ENCODE results near the gene RPP30.
"Not testable (repeated sequence)": the region's sequence is repeated elsewhere in the genome, so short reads cannot be mapped to it uniquely, and the experiment has no call there.

Gene RPP30

GRCh38 chr10:90939648-90940047 lies 67.9 kb downstream of the RPP30 start:
- Histone ChIP-seq H3K9ac (ENCODE audit: low read depth, low read length) (peak overlapping the region; percentile 36), H3K27ac (ENCODE audit: low read length) (peak overlapping the region; percentile 96), H3K9me3 (ENCODE audit: insufficient read depth, low read length, severe bottlenecking) (no peaks in the 10 kb centered on the region), H3K36me3 (ENCODE audit: insufficient read depth, low read length) (no peaks in the 10 kb centered on the region), H2AFZ (ENCODE audit: low read depth, low read length) (peak overlapping the region; percentile 1; the same call in 1 of the 2 replicates), H4K20me1 (ENCODE audit: insufficient read depth, low read length) (no peaks in the 10 kb centered on the region), H3K4me2 (ENCODE audit: insufficient read depth, low read length) (no peak overlapping the region), H3K79me2 (ENCODE audit: insufficient read depth, low read length) (0 out of 2 replicates have a peak, but pooled peaks cover 6% of the 10 kb centered on the region), H3K27me3 (ENCODE audit: insufficient read depth, low read length, poor library complexity) (no peaks in the 10 kb centered on the region), H3K4me3 (ENCODE audit: low read depth in 1 of 2, low read length in 2 of 2) (no peak overlapping the region), H3K4me1 (ENCODE audit: insufficient read depth, low read length) (peaks cover 98% of the 10 kb centered on the region)
- DNase-seq (peak; percentile 50), ATAC-seq (ENCODE audit: insufficient read depth, low read depth) (no peak)
- no peak for TF ChIP-seq EZH2 (IDR thresholded peaks at IDR 0.05; ENCODE audit: borderline replicate concordance, low read depth, low read length, severe bottlenecking)
- no peak for TF ChIP-seq CTCF (IDR thresholded peaks at IDR 0.05; ENCODE audit: borderline replicate concordance, extremely low read depth, low read length, poor library complexity, severe bottlenecking)

GRCh38 chr10:90942980-90943379 lies 71.2 kb downstream of the RPP30 start:
- H3K79me2 ChIP-seq (ENCODE audit: insufficient read depth, low read length) = peaks cover 12% of the 10 kb centered on the region
- H3K36me3 ChIP-seq (ENCODE audit: insufficient read depth, low read length); H3K4me3 ChIP-seq (ENCODE audit: low read depth in 1 of 2, low read length in 2 of 2); H3K9me3 ChIP-seq (ENCODE audit: insufficient read depth, low read length, severe bottlenecking); H3K27me3 ChIP-seq (ENCODE audit: insufficient read depth, low read length, poor library complexity); H3K4me2 ChIP-seq (ENCODE audit: insufficient read depth, low read length); H2AFZ ChIP-seq (ENCODE audit: low read depth, low read length); ATAC-seq (ENCODE audit: insufficient read depth, low read depth); H4K20me1 ChIP-seq (ENCODE audit: insufficient read depth, low read length): not testable (repeated sequence)
- peak overlapping the region; percentile 71; the same call in 1 of the 2 replicates for H3K9ac ChIP-seq (ENCODE audit: low read depth, low read length)
- H3K4me1 ChIP-seq (ENCODE audit: insufficient read depth, low read length) = peaks cover 98% of the 10 kb centered on the region
- peak; percentile 52 for DNase-seq
- peak overlapping the region; percentile 96 for H3K27ac ChIP-seq (ENCODE audit: low read length)

DNA sequence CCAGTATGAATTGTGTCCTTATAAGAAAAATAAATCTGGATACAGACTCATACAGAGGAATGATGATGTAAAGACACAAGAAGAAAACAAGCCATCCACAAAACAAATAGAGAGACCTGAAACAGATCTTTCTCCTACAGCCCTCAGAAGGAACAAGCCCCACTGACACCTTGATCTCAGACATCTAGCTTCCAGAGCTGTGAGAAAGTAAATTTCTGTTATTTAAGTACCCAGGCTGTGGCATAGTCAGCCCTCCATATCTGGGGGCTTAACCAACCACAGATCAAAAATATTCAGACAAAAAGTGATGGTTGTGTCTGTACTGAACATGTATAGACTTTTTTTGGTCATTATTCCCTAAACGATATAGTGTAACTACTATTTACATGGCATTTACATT lies 73.0 kb downstream of the RPP30 start:
- H3K9ac ChIP-seq (ENCODE audit: low read depth, low read length) = peak overlapping the region; percentile 71
- H4K20me1 ChIP-seq (ENCODE audit: insufficient read depth, low read length) = no peaks in the 10 kb centered on the region
- ATAC-seq (ENCODE audit: insufficient read depth, low read depth) (peak; percentile 58), DNase-seq (peak; percentile 74)
- no peak overlapping the region for H2AFZ ChIP-seq (ENCODE audit: low read depth, low read length)
- H3K79me2 ChIP-seq (ENCODE audit: insufficient read depth, low read length) = peaks cover 26% of the 10 kb centered on the region
- H3K27me3 ChIP-seq (ENCODE audit: insufficient read depth, low read length, poor library complexity) = no peaks in the 10 kb centered on the region
- H3K36me3 ChIP-seq (ENCODE audit: insufficient read depth, low read length) = 0 out of 2 replicates have a peak, but pooled peaks cover under 1% of the 10 kb centered on the region
- peak overlapping the region; percentile 96 for H3K27ac ChIP-seq (ENCODE audit: low read length)
- H3K4me2 ChIP-seq (ENCODE audit: insufficient read depth, low read length) = peak overlapping the region; percentile 12; the same call in 1 of the 2 replicates
- H3K4me3 ChIP-seq (ENCODE audit: low read depth in 1 of 2, low read length in 2 of 2) = no peak overlapping the region
- TF ChIP-seq CTCF (IDR thresholded peaks at IDR 0.05; ENCODE audit: borderline replicate concordance, extremely low read depth, low read length, poor library complexity, severe bottlenecking) (no peak), EZH2 (IDR thresholded peaks at IDR 0.05; ENCODE audit: borderline replicate concordance, low read depth, low read length, severe bottlenecking) (no peak)
- H3K4me1 ChIP-seq (ENCODE audit: insufficient read depth, low read length) = peaks cover 97% of the 10 kb centered on the region
- H3K9me3 ChIP-seq (ENCODE audit: insufficient read depth, low read length, severe bottlenecking) = no peaks in the 10 kb centered on the region

- H2AFZ ChIP-seq (ENCODE audit: low read depth, low read length) = no peak overlapping the region
- peak overlapping the region; percentile 71 for H3K9ac ChIP-seq (ENCODE audit: low read depth, low read length)
- H3K9me3 ChIP-seq (ENCODE audit: insufficient read depth, low read length, severe bottlenecking) = peaks cover 5% of the 10 kb centered on the region
- ATAC-seq (ENCODE audit: insufficient read depth, low read depth) (peak; percentile 43), DNase-seq (peak; percentile 72)
- H3K4me1 ChIP-seq (ENCODE audit: insufficient read depth, low read length) = peaks cover 89% of the 10 kb centered on the region
- H3K4me2 ChIP-seq (ENCODE audit: insufficient read depth, low read length) = peak overlapping the region; percentile 31; the same call in 1 of the 2 replicates
- peak overlapping the region in 1 of 2 experiments; percentile 13; a peak in 1 of 4 replicates for H3K4me3 ChIP-seq (ENCODE audit: low read depth in 1 of 2, low read length in 2 of 2)
- H3K79me2 ChIP-seq (ENCODE audit: insufficient read depth, low read length) = peaks cover 34% of the 10 kb centered on the region
- TF ChIP-seq CTCF (IDR thresholded peaks at IDR 0.05; ENCODE audit: borderline replicate concordance, extremely low read depth, low read length, poor library complexity, severe bottlenecking) (no peak), EZH2 (IDR thresholded peaks at IDR 0.05; ENCODE audit: borderline replicate concordance, low read depth, low read length, severe bottlenecking) (no peak)
- H4K20me1 ChIP-seq (ENCODE audit: insufficient read depth, low read length) = no peaks in the 10 kb centered on the region
- peak overlapping the region; percentile 96 for H3K27ac ChIP-seq (ENCODE audit: low read length)
- H3K36me3 ChIP-seq (ENCODE audit: insufficient read depth, low read length) = 0 out of 2 replicates have a peak, but pooled peaks cover 6% of the 10 kb centered on the region
- H3K27me3 ChIP-seq (ENCODE audit: insufficient read depth, low read length, poor library complexity) = no peaks in the 10 kb centered on the region
These were observed 73.8 kb downstream of the RPP30 start for GRCh38 chr10:90945491-90946070.
